Gastroesophageal sphincter (tissue), 3 donors: Measurements from ENCODE around the gene COL6A2.

Experiments
- EP300 ChIP-seq: sonication (generic); formaldehyde crosslinking; IDR thresholded peaks from one replicate; pipeline ENCODE4 v1.6.1; 2017; ENCODE audit warnings: antibody characterized with exemption, mild to moderate bottlenecking
- POLR2A ChIP-seq, 2 donors: fragments of 450-650 bp; IDR thresholded peaks; one replicate each; pipeline ENCODE4 v1.6.1; 2017; ENCODE audit warnings: antibody characterized with exemption in 2 of 2, mild to moderate bottlenecking in 2 of 2, moderate library complexity in 1 of 2
- TF ChIP-seq, protein P1 (sequence below), 4 experiments: fragments of 200-600 bp in 2 of 4; fragments of 450-650 bp in 2 of 4; sonication (generic) in 1 of 4; IDR thresholded peaks; one replicate each; pipeline ENCODE4 v1.5.1; 2017 to 2019; ENCODE audit warnings: antibody characterized with exemption in 4 of 4, mild to moderate bottlenecking in 2 of 4, moderate library complexity in 2 of 4

DNA sequence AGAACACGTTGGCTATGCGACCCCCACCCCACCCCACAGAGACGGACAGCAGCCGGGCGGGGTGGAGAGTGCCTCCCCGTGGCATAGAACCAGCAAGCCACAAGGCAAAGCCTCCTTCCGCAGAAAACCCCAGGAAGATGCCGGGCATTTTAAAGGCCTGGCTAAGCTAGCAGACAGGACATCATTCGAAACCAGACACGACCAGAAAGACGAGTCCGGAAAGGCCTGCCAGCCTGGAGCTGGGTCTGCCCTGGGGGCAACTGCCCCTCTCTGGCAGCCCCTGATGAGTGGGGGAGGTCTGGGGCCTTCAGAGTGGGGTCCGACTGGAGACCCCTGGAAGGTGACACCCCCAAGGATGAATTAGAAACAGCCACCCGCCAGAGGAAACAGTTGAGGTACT is 48.9 kb downstream of the COL6A2 start:
- TF ChIP-seq, protein P1, sequence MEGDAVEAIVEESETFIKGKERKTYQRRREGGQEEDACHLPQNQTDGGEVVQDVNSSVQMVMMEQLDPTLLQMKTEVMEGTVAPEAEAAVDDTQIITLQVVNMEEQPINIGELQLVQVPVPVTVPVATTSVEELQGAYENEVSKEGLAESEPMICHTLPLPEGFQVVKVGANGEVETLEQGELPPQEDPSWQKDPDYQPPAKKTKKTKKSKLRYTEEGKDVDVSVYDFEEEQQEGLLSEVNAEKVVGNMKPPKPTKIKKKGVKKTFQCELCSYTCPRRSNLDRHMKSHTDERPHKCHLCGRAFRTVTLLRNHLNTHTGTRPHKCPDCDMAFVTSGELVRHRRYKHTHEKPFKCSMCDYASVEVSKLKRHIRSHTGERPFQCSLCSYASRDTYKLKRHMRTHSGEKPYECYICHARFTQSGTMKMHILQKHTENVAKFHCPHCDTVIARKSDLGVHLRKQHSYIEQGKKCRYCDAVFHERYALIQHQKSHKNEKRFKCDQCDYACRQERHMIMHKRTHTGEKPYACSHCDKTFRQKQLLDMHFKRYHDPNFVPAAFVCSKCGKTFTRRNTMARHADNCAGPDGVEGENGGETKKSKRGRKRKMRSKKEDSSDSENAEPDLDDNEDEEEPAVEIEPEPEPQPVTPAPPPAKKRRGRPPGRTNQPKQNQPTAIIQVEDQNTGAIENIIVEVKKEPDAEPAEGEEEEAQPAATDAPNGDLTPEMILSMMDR (IDR thresholded peaks at IDR 0.05), result no peak
- TF ChIP-seq POLR2A (IDR thresholded peaks at IDR 0.05), result no peak
- no peak for TF ChIP-seq EP300
